HEK293 (cell line): Measurements from ENCODE around the gene WWOX.

Experiments
- CTCF ChIA-PET: fragments of 350-600 bp; formaldehyde crosslinking; extraction: SDS; loops from one replicate; lab custom pipeline; 2021; ENCODE audit warnings: antibody characterized with exemption; lab: Yijun Ruan, JAX
- POLR2A ChIA-PET: fragments of 300-600 bp; formaldehyde crosslinking; extraction: SDS; loops from one replicate; lab custom pipeline; 2020; ENCODE audit warnings: antibody characterized with exemption, inconsistent platforms; lab: Yijun Ruan, JAX
- H3K27ac ChIP-seq: fragments of 200-500 bp; sonication (Bioruptor generic); 2 replicates; pipeline ENCODE4 v1.5.1; 2014; ENCODE audit warnings: low read depth, low read length, control low read depth, inconsistent platforms; ENCODE audit errors: extremely low read depth
- H3K36me3 ChIP-seq, 2 experiments: fragments of 200-500 bp in 1 of 2; sonication (Bioruptor generic) in 1 of 2; 1 replicate in 1 of 2; 2 replicates in 1 of 2; pipeline ENCODE4 v1.5.1; 2014 to 2017; ENCODE audit warnings: inconsistent platforms in 2 of 2, low read length in 2 of 2; ENCODE audit not compliant: control insufficient read depth in 2 of 2, insufficient read depth in 1 of 2
- H3K4me1 ChIP-seq: fragments of 200-500 bp; sonication (Bioruptor generic); 2 replicates; pipeline ENCODE4 v1.5.1; 2014; ENCODE audit warnings: mild to moderate bottlenecking, low read length, inconsistent platforms; ENCODE audit not compliant: control insufficient read depth, insufficient read depth
- H3K4me3 ChIP-seq: 2 replicates; pipeline ENCODE4 v1.5.1; 2011; ENCODE audit warnings: low read depth, mild to moderate bottlenecking, control low read depth, low read length, moderate library complexity
- H3K9me3 ChIP-seq: fragments of 200-500 bp; sonication (Bioruptor generic); 2 replicates; pipeline ENCODE4 v1.5.1; 2014; ENCODE audit warnings: low read depth, low read length, inconsistent platforms; ENCODE audit not compliant: control insufficient read depth, insufficient read depth
- KLF8 ChIP-seq: fragments of 450-650 bp; formaldehyde crosslinking; IDR thresholded peaks from 2 replicates; pipeline ENCODE4 v1.5.1; 2016; ENCODE audit warnings: missing biosample characterization, missing genetic modification characterization
- PRDM4 ChIP-seq: fragments of 450-650 bp; formaldehyde crosslinking; IDR thresholded peaks from 2 replicates; pipeline ENCODE4 v1.5.1; 2017; ENCODE audit warnings: missing biosample characterization, missing genetic modification characterization
- TSHZ1 ChIP-seq: fragments of 450-650 bp; formaldehyde crosslinking; IDR thresholded peaks from 2 replicates; pipeline ENCODE4 v1.5.1; 2016; ENCODE audit warnings: missing biosample characterization, missing genetic modification characterization, borderline replicate concordance
- ZBTB17 ChIP-seq: fragments of 450-650 bp; formaldehyde crosslinking; IDR thresholded peaks from 2 replicates; pipeline ENCODE4 v1.5.1; 2016; ENCODE audit warnings: missing biosample characterization, missing genetic modification characterization
- ZBTB48 ChIP-seq: fragments of 450-650 bp; formaldehyde crosslinking; IDR thresholded peaks from 2 replicates; pipeline ENCODE4 v1.5.1; 2016; ENCODE audit warnings: missing biosample characterization, missing genetic modification characterization
- ZBTB7A ChIP-seq: fragments of 450-650 bp; formaldehyde crosslinking; IDR thresholded peaks from 2 replicates; pipeline ENCODE4 v1.5.1; 2016; ENCODE audit warnings: low read depth, missing biosample characterization, missing genetic modification characterization
- ZFP69B ChIP-seq: fragments of 450-650 bp; formaldehyde crosslinking; IDR thresholded peaks from 2 replicates; pipeline ENCODE4 v1.5.1; 2016; ENCODE audit warnings: missing biosample characterization, missing genetic modification characterization
- ZNF140 ChIP-seq: fragments of 450-650 bp; formaldehyde crosslinking; IDR thresholded peaks from 2 replicates; pipeline ENCODE4 v1.5.1; 2016; ENCODE audit warnings: missing biosample characterization, missing genetic modification characterization
- ZNF341 ChIP-seq: fragments of 450-650 bp; formaldehyde crosslinking; IDR thresholded peaks from 2 replicates; pipeline ENCODE4; 2016; ENCODE audit warnings: low read depth, missing biosample characterization, missing genetic modification characterization
- ZNF394 ChIP-seq: fragments of 450-650 bp; formaldehyde crosslinking; IDR thresholded peaks from 2 replicates; pipeline ENCODE4 v1.5.1; 2016; ENCODE audit warnings: missing biosample characterization, missing genetic modification characterization, mild to moderate bottlenecking, moderate library complexity, borderline replicate concordance
- ZNF449 ChIP-seq: fragments of 450-650 bp; formaldehyde crosslinking; IDR thresholded peaks from 2 replicates; pipeline ENCODE4 v1.5.1; 2017; ENCODE audit warnings: missing biosample characterization, mild to moderate bottlenecking, missing genetic modification characterization, moderate library complexity
- ZNF518A ChIP-seq: fragments of 450-650 bp; formaldehyde crosslinking; conservative IDR thresholded peaks from 2 replicates; pipeline ENCODE4 v1.5.1; 2016; ENCODE audit warnings: low read depth, missing biosample characterization, missing genetic modification characterization
- ZNF600 ChIP-seq: fragments of 450-650 bp; formaldehyde crosslinking; IDR thresholded peaks from 2 replicates; pipeline ENCODE4 v1.5.1; 2016; ENCODE audit warnings: missing biosample characterization, missing genetic modification characterization
- ZNF629 ChIP-seq: fragments of 450-650 bp; formaldehyde crosslinking; IDR thresholded peaks from 2 replicates; pipeline ENCODE4 v1.5.1; 2017; ENCODE audit warnings: missing biosample characterization, missing genetic modification characterization
- ZNF670 ChIP-seq: fragments of 450-650 bp; formaldehyde crosslinking; IDR thresholded peaks from 2 replicates; pipeline ENCODE4 v1.5.1; 2016; ENCODE audit warnings: missing biosample characterization, missing genetic modification characterization, low read depth

WWOX gene

GRCh38 chr16:78402833-78403232 is 303.4 kb downstream of the WWOX start:
- H3K9me3 ChIP-seq = no peaks in the 10 kb centered on the region
- POLR2A ChIA-PET = no interaction called here
- no peak overlapping the region for H3K27ac ChIP-seq
- no peaks in the 10 kb centered on the region for H3K36me3 ChIP-seq
- H3K4me1 ChIP-seq = no peaks in the 10 kb centered on the region
- no peak overlapping the region for H3K4me3 ChIP-seq
- CTCF ChIA-PET = no interaction called here
- TF ChIP-seq KLF8 (tag by site-specific recombination) (no peak), ZNF140 (tag by site-specific recombination) (no peak), ZBTB17 (tag by site-specific recombination) (no peak), ZNF394 (tag by site-specific recombination) (no peak)

- POLR2A ChIA-PET = no interaction called here
Measured at GRCh38 chr16:78405040-78405439, 305.6 kb downstream of the WWOX start.

More at GRCh38 chr16:78405040-78405439, 305.6 kb downstream of the WWOX start:
- no peaks in the 10 kb centered on the region for H3K4me1 ChIP-seq
- CTCF ChIA-PET = no interaction called here
- no peak overlapping the region for H3K27ac ChIP-seq
- TF ChIP-seq ZNF600 (tag by site-specific recombination) (no peak), TSHZ1 (no peak), ZNF518A (tag by site-specific recombination) (no peak), ZNF629 (no peak), ZNF670 (tag by site-specific recombination) (no peak), PRDM4 (tag by site-specific recombination) (no peak), ZFP69B (tag by site-specific recombination) (no peak), ZNF341 (tag by site-specific recombination) (no peak), ZBTB7A (tag by site-specific recombination) (no peak), ZNF394 (tag by site-specific recombination) (no peak), ZBTB48 (no peak), ZNF449 (tag by site-specific recombination) (no peak)
- no peaks in the 10 kb centered on the region for H3K9me3 ChIP-seq
- H3K4me3 ChIP-seq = no peak overlapping the region
- H3K36me3 ChIP-seq = no peaks in the 10 kb centered on the region
